GM11168 (cell line): Measurements from ENCODE around the gene CMTM1.

ENCODE experiments used
- in situ Hi-C: fragments of 300-500 bp; cut with MboI; formaldehyde crosslinking; loops from one replicate; pipeline ENCODE4 v1.12.0; 2022; ENCODE audit warnings: low sequenced_read_pairs; ENCODE audit not compliant: unreplicated experiment

The CMTM1 gene

GRCh38 chr16:66566051-66566901 is at the start of gene CMTM1:
TSS of gene CMTM1 (plus strand) at chr16:66566439. CDS start at chr16:66566514, 75 bp downstream.
- in situ Hi-C loops, result no loop called here

GRCh38 chr16:66516509-66516807 is 49.8 kb upstream of the CMTM1 start:
- in situ Hi-C loops, result no loop called here

- in situ Hi-C loops, result no loop called here
Observed at GRCh38 chr16:66516808-66517585, 49.2 kb upstream of the CMTM1 start.

- in situ Hi-C loops, result no loop called here
Observed at GRCh38 chr16:66517586-66518263, 48.5 kb upstream of the CMTM1 start.

- in situ Hi-C loops, result no loop called here
Observed at GRCh38 chr16:66519482-66520373, 46.5 kb upstream of the CMTM1 start.

- in situ Hi-C loops, result no loop called here
Observed at GRCh38 chr16:66520406-66521170, 45.7 kb upstream of the CMTM1 start.

GRCh38 chr16:66521252-66521713 is 45.0 kb upstream of the CMTM1 start:
- in situ Hi-C loops, result no loop called here

- in situ Hi-C loops, result no loop called here
Observed at GRCh38 chr16:66521951-66522771, 44.1 kb upstream of the CMTM1 start.

- in situ Hi-C loops, result no loop called here
Observed at GRCh38 chr16:66522816-66523590, 43.2 kb upstream of the CMTM1 start.

- in situ Hi-C loops, result no loop called here
Observed at GRCh38 chr16:66523861-66524354, 42.3 kb upstream of the CMTM1 start.

GRCh38 chr16:66524601-66525164 is 41.6 kb upstream of the CMTM1 start:
- in situ Hi-C loops, result no loop called here

GRCh38 chr16:66525396-66526180 is 40.7 kb upstream of the CMTM1 start:
- in situ Hi-C loops, result no loop called here

- in situ Hi-C loops, result no loop called here
Observed at GRCh38 chr16:66528294-66528693, 37.9 kb upstream of the CMTM1 start.

GRCh38 chr16:66529475-66529874 is 36.8 kb upstream of the CMTM1 start:
- in situ Hi-C loops, result no loop called here

- in situ Hi-C loops, result no loop called here
Observed at GRCh38 chr16:66534376-66534799, 31.9 kb upstream of the CMTM1 start.

- in situ Hi-C loops, result no loop called here
Observed at GRCh38 chr16:66536525-66536924, 29.7 kb upstream of the CMTM1 start.
